K562 treated with DMSO at 1 percent for 48 hours (cell line): ENCODE results near the gene ZNF213. TPM values are rescaled to one million over a fixed set of nuclear protein-coding genes. Genes with fewer than 3 reads are reported as not detected.

Source experiments
- total RNA-seq: library from RNA; unstranded; fragments of 300-600 nt; gene quantifications from 2 replicates; pipeline ENCODE4 v1.2.3, GENCODE V29; 2022; ENCODE audit warnings: low replicate concordance; ENCODE audit errors: extremely low read depth

The ZNF213 gene
- not detected in 2 replicates for total RNA-seq

GRCh38 chr16:3134338-3135125 lies at the start of gene ZNF213:
TSS of gene ZNF213 (plus strand) at chr16:3135029. CDS start at chr16:3137281, 2,252 bp downstream.

GRCh38 chr16:3098459-3099394 lies 36.1 kb upstream of the ZNF213 start, which contains the start of gene ZSCAN10:
TSS of gene ZSCAN10 (minus strand) at chr16:3099294. CDS start at chr16:3092937, 6,357 bp downstream.

GRCh38 chr16:3112058-3112880 lies 22.6 kb upstream of the ZNF213 start, which contains the start of gene ZNF205:
TSS of gene ZNF205 (plus strand) at chr16:3112586. CDS start at chr16:3113431, 845 bp downstream.

GRCh38 chr16:3187798-3188674 lies 53.2 kb downstream of the ZNF213 start, which contains the start of gene OR1F1:
TSS of gene OR1F1 (plus strand) at chr16:3188204.

Other genes with a start within 250 kb of the ZNF213 start
- gene FLYWCH1, start 223.1 kb upstream of the ZNF213 start, total RNA-seq: not detected in 2 replicates
- not detected in 2 replicates for gene KREMEN2, start 170.8 kb upstream of the ZNF213 start, total RNA-seq
- not detected in 2 replicates for gene PAQR4, start 165.7 kb upstream of the ZNF213 start, total RNA-seq
- gene PKMYT1, start 154.6 kb upstream of the ZNF213 start, total RNA-seq: not detected in 2 replicates
- not detected in 2 replicates for gene CLDN9, start 122.1 kb upstream of the ZNF213 start, total RNA-seq
- not detected in 2 replicates for gene CLDN6, start 116.8 kb upstream of the ZNF213 start, total RNA-seq
- not detected in 2 replicates for gene TNFRSF12A, start 114.7 kb upstream of the ZNF213 start, total RNA-seq
- not detected in 2 replicates for gene HCFC1R1, start 111.1 kb upstream of the ZNF213 start, total RNA-seq
- gene THOC6, start 111.0 kb upstream of the ZNF213 start, total RNA-seq: not detected in 2 replicates
- gene BICDL2, start 98.1 kb upstream of the ZNF213 start, total RNA-seq: not detected in 2 replicates
- not detected in 2 replicates for gene MMP25, start 88.5 kb upstream of the ZNF213 start, total RNA-seq
- gene IL32, start 69.4 kb upstream of the ZNF213 start, total RNA-seq: not detected in 2 replicates
- not detected in 2 replicates for gene ZSCAN10, start 35.7 kb upstream of the ZNF213 start, total RNA-seq
- gene ZNF205, start 22.4 kb upstream of the ZNF213 start, total RNA-seq: not detected in 2 replicates
- not detected in 2 replicates for gene OR1F1, start 53.2 kb downstream of the ZNF213 start, total RNA-seq
- gene ZNF200, start 100.1 kb downstream of the ZNF213 start, total RNA-seq: not detected in 2 replicates
- gene MEFV, start 121.6 kb downstream of the ZNF213 start, total RNA-seq: not detected in 2 replicates
- gene ZNF263, start 148.5 kb downstream of the ZNF213 start, total RNA-seq: not detected in 2 replicates
- not detected in 2 replicates for gene TIGD7, start 170.4 kb downstream of the ZNF213 start, total RNA-seq
- gene ZNF75A, start 170.5 kb downstream of the ZNF213 start, total RNA-seq: not detected in 2 replicates
- gene OR2C1, start 220.9 kb downstream of the ZNF213 start, total RNA-seq: not detected in 2 replicates